Central memory CD4-positive, alpha-beta T cell (primary cell): ENCODE results near the gene TRIM33.

Experiments used
- DNase-seq: peaks from one replicate; pipeline ENCODE4 v3.0.0; 2022
- total RNA-seq, 3 experiments: gene quantifications; one replicate each; lab custom pipeline; 2026; lab: John Stamatoyannopoulos, UW

Gene TRIM33
- 113 to 166 (median 153) reads per million in 3 experiments for total RNA-seq

- peak; percentile 93 for DNase-seq
Observed at GRCh38 chr1:114511032-114511785, at the start of gene TRIM33. Gene TRIM33, minus strand, starts transcription at chr1:114511203. Its CDS starts 127 bp downstream, at chr1:114511076.

GRCh38 chr1:114559356-114559755, 48.4 kb upstream of the TRIM33 start:
- no peak for DNase-seq

GRCh38 chr1:114558544-114558943, 47.5 kb upstream of the TRIM33 start:
- DNase-seq: peak; percentile 6

- no peak for DNase-seq
Observed at GRCh38 chr1:114554577-114554976, 43.6 kb upstream of the TRIM33 start.

- DNase-seq: no peak
Observed at GRCh38 chr1:114552106-114552639, 41.2 kb upstream of the TRIM33 start.

- no peak for DNase-seq
Observed at GRCh38 chr1:114551400-114551799, 40.4 kb upstream of the TRIM33 start.

GRCh38 chr1:114550336-114550735, 39.3 kb upstream of the TRIM33 start:
- no peak for DNase-seq

- no peak for DNase-seq
Observed at GRCh38 chr1:114549137-114549536, 38.1 kb upstream of the TRIM33 start.

GRCh38 chr1:114547076-114547475, 36.1 kb upstream of the TRIM33 start:
- DNase-seq: no peak

GRCh38 chr1:114545796-114546195, 34.8 kb upstream of the TRIM33 start:
- no peak for DNase-seq

GRCh38 chr1:114545315-114545714, 34.3 kb upstream of the TRIM33 start:
- no peak for DNase-seq

- no peak for DNase-seq
Observed at GRCh38 chr1:114540821-114541220, 29.8 kb upstream of the TRIM33 start.

GRCh38 chr1:114540272-114540671, 29.3 kb upstream of the TRIM33 start:
- no peak for DNase-seq

GRCh38 chr1:114536043-114536442, 25.0 kb upstream of the TRIM33 start:
- DNase-seq: no peak

GRCh38 chr1:114535401-114535800, 24.4 kb upstream of the TRIM33 start:
- DNase-seq: no peak

- no peak for DNase-seq
Observed at GRCh38 chr1:114531094-114531493, 20.1 kb upstream of the TRIM33 start.

- no peak for DNase-seq
Observed at GRCh38 chr1:114530224-114530623, 19.2 kb upstream of the TRIM33 start.

GRCh38 chr1:114524944-114525343, 13.9 kb upstream of the TRIM33 start:
- no peak for DNase-seq

- no peak for DNase-seq
Observed at GRCh38 chr1:114522264-114522575, 11.2 kb upstream of the TRIM33 start.

- DNase-seq: no peak
Observed at GRCh38 chr1:114521396-114522263, 10.6 kb upstream of the TRIM33 start.

- no peak for DNase-seq
Observed at GRCh38 chr1:114517348-114517747, 6.3 kb upstream of the TRIM33 start.

- no peak for DNase-seq
Observed at GRCh38 chr1:114512595-114513280, 1.7 kb upstream of the TRIM33 start.
